ENCODE results near the gene C4orf46.
"Not testable (repeated sequence)": the region's sequence is repeated elsewhere in the genome, so short reads cannot be mapped to it uniquely, and the experiment has no call there.

C4orf46 gene

DNA sequence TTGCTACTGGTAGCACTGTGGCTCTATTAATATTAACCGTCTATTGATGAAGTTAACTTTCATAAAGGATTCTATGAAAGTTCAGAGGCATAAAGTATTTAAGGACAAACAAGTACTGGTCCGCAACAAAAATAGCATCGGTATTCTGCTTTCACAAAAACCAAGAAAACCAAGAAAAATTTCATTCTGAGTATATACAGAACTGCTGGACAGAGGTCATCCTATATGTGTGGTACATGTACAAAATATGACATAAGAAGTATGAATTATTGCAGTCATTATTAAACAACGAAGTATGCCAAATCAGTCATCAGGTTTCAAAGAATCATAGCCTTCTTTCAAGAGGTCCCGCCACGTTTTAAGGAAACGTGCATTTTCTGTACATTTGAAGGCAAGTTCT is 2.4 kb downstream of the C4orf46 start:
- H3K4me3 ChIP-seq (ENCODE audit: low read depth, low read length), result no peak overlapping the region
- DNase-seq (ENCODE audit: low read depth), result no peak
- TF ChIP-seq, protein P1, sequence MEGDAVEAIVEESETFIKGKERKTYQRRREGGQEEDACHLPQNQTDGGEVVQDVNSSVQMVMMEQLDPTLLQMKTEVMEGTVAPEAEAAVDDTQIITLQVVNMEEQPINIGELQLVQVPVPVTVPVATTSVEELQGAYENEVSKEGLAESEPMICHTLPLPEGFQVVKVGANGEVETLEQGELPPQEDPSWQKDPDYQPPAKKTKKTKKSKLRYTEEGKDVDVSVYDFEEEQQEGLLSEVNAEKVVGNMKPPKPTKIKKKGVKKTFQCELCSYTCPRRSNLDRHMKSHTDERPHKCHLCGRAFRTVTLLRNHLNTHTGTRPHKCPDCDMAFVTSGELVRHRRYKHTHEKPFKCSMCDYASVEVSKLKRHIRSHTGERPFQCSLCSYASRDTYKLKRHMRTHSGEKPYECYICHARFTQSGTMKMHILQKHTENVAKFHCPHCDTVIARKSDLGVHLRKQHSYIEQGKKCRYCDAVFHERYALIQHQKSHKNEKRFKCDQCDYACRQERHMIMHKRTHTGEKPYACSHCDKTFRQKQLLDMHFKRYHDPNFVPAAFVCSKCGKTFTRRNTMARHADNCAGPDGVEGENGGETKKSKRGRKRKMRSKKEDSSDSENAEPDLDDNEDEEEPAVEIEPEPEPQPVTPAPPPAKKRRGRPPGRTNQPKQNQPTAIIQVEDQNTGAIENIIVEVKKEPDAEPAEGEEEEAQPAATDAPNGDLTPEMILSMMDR (IDR thresholded peaks at IDR 0.05; ENCODE audit: control insufficient read depth, extremely low read depth, insufficient read depth), result no peak

DNA sequence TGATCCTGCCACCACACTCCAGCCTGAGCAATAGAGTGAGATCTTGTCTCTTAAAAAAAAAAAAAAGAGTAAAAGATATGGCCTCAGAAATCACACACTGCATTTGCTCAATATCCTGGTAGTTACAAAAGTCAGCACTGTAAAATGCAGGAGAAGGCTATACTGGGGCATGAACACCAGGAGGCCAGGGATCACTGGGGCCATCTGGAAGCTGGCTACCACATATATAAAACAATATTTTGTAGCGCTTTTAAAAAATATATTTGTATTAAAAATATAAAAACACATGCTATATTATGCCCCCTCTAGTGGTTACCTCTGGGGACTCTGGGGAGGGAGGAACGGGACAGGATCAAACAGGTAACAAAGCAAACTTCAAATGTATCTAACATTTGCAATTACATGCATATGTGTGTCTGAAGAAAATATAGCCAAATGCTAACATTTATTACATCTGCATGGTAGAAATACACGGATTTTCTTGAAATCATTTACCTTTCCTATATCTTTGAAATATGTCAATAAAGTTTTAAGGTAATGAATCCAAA is 4.0 kb downstream of the C4orf46 start:
- H3K4me3 ChIP-seq (ENCODE audit: low read depth, low read length), result no peak overlapping the region
- no peak for DNase-seq (ENCODE audit: low read depth)
- TF ChIP-seq, protein P1 (IDR thresholded peaks at IDR 0.05; ENCODE audit: control insufficient read depth, extremely low read depth, insufficient read depth), result no peak

DNA sequence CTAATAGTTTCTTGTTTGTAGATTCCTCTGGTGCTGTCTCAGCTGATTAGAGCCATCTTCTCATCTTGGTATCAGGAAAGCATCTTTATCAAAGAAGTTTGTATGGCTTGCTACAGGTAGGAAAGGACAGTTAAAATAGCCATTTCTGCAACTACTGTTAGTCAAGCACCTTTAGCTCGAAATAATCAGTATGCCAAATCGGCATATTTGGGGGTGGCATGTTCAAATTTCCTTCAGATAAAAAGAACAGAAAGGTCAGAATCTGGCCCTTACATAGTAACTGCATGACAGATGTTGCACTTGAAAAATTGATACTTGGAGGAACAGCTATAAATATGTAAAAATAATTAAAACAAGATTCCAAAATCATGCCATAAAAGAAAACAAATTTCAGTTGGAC is 4.8 kb downstream of the C4orf46 start:
- DNase-seq (ENCODE audit: low read depth), result no peak
- H3K4me3 ChIP-seq (ENCODE audit: low read depth, low read length), result no peak overlapping the region
- TF ChIP-seq, protein P1 (IDR thresholded peaks at IDR 0.05; ENCODE audit: control insufficient read depth, extremely low read depth, insufficient read depth), result no peak

DNA sequence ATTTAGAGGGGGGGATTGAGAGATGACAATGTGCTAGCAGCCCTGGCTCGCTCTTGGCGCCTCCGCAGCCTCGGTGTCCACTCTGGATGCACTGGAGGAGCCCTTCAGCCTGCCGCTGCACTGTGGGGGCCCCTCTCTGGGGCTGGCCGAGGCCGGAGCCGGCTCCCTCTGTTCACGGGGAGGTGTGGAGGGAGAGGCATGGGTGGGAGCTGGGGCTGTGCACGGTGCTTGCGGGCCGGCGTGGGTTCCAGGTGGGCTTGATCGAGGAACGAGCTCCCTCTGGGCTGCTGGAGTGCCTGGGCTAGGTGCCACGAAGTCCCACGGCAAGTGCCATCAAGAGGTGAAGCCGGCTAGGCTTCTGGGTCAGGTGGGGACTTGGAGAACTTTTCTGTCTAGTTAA is 6.9 kb downstream of the C4orf46 start:
- no peak for DNase-seq (ENCODE audit: low read depth)
- TF ChIP-seq, protein P1 (IDR thresholded peaks at IDR 0.05; ENCODE audit: control insufficient read depth, extremely low read depth, insufficient read depth), result no peak
- no peak overlapping the region for H3K4me3 ChIP-seq (ENCODE audit: low read depth, low read length)

DNA sequence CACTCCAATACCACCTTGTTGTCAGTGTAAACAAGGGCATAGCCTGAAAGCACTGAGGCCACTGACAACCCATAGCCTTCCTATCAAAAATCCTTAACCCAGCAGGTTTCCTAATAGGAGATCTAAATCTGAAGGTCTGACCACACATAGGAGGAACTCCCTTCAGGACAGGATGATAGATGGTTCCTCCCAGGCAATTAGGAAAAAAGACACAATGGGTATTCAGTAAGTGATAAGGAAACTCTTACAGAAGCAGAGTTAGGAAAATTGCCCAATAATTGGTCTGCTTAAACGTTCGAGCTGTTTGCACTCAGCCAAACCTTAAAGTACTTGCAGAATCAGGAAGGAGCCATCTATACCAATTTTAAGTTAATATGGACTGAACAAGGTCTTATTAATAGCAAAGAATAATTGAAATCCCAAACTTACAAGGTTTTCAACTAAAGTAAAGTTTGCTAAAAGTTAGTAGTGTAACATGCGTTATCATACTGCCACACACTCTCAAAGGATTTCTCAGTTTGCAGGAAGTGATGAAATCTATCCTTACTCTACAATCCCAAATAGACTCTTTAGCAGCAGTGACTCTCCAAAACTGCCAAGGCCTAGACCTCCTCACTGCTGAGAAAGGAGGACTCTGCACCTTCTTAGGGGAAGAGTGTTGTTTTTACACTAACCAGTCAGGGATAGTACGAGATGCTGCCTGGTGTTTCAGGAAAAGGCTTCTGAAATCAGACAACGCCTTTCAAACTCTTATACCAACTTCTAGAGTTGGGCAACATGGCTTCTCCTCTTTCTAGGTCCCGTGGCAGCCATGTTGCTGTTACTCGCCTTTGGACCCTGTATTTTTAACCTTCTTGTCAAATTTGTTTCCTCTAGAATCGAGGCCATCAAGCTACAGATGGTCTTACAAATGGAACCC is 7.7 kb downstream of the C4orf46 start:
- not testable (repeated sequence) for H3K4me3 ChIP-seq (ENCODE audit: low read depth, low read length); DNase-seq (ENCODE audit: low read depth)

DNA sequence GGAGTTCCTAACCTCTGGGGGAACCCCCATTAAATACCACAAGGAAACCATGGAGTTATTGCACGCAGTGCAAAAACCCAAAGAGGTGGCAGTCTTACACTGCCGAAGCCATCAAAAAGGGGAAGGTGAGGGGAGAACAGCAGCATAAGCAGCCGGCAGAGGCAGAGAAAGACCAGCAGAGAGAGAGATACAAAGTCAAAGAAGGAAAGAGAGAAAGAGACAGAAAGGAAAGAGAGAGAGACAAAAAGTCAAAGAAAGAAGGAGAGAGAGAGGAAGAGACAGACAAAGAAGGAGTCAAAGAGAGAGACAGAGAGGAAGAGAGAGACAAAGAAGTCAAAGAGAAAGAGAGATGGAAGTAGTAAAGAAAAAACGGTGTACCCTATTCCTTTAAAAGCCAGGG is 8.4 kb downstream of the C4orf46 start:
- DNase-seq (ENCODE audit: low read depth); H3K4me3 ChIP-seq (ENCODE audit: low read depth, low read length): not testable (repeated sequence)

DNA sequence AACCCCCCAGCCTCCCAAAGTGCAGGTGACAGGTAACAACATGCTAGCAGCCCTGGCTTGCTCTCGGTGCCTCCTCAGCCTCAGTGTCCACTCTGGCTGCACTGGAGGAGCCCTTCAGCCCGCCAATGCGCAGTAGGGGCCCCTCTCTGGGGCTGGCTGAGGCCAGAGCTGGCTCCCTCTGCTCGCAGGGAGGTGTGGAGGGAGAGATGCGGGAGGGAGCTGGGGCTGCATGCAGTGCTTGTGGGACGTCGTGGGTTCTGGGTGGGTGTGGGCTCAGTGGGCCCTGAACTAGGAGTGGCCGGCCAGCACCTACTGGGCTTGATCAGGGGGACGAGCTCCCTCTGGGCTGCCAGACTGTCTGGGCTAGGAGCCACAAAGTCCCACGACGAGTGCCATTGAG is 14.4 kb downstream of the C4orf46 start:
- no peak for DNase-seq (ENCODE audit: low read depth)
- TF ChIP-seq, protein P1 (IDR thresholded peaks at IDR 0.05; ENCODE audit: control insufficient read depth, extremely low read depth, insufficient read depth), result no peak

DNA sequence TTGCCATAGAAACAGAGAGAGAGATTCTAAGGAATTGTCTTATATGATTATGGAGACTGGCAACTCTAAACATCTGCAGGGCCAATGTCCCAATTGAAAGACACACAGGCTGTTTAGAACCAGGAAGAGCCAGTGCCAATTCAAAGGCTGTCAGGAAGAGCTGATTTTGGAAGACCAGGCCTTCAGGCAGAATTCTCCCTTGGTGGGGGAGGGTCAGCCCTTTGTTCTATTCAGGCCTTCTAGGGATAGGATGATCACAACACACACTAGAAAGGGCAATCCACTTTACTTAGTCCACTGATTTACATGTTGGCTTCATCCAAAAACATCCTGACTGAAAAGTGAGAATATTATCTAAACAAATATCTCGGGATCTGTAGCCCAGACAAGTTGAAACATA is 15.2 kb downstream of the C4orf46 start:
- DNase-seq (ENCODE audit: low read depth), result no peak
- TF ChIP-seq, protein P1 (IDR thresholded peaks at IDR 0.05; ENCODE audit: control insufficient read depth, extremely low read depth, insufficient read depth), result no peak

More for the DNA sequence above, 14.4 kb downstream of the C4orf46 start:
- no peak overlapping the region for H3K4me3 ChIP-seq (ENCODE audit: low read depth, low read length)

More for the DNA sequence above, 15.2 kb downstream of the C4orf46 start:
- H3K4me3 ChIP-seq (ENCODE audit: low read depth, low read length), result no peak overlapping the region
